ENCODE results near the gene SLC6A19.
"Not testable (repeated sequence)": the region's sequence is repeated elsewhere in the genome, so short reads cannot be mapped to it uniquely, and the experiment has no call there.

SLC6A19 gene

DNA sequence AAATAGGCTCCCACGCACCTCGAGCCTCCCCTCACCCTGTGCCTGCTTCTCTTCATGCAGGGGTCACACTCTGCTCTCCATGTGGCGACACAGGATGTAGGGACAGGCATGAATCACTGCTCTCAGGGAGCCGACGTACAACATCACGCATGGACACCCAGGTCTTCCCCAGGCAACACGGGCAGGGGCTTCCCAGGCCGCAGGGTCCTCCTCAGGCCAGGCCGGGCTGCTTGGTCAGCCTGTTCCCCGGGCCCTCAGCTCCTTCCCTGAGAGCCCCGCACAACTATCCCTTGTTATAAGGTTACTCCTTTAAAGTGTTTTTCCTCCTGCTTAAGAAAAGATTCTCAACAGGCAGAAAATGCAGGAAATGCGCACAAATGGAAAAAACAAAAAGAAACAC lies 24.8 kb downstream of the SLC6A19 start:
- no peak for DNase-seq

GRCh38 chr5:1226839-1227581 lies 25.6 kb downstream of the SLC6A19 start:
- DNase-seq = no peak

DNA sequence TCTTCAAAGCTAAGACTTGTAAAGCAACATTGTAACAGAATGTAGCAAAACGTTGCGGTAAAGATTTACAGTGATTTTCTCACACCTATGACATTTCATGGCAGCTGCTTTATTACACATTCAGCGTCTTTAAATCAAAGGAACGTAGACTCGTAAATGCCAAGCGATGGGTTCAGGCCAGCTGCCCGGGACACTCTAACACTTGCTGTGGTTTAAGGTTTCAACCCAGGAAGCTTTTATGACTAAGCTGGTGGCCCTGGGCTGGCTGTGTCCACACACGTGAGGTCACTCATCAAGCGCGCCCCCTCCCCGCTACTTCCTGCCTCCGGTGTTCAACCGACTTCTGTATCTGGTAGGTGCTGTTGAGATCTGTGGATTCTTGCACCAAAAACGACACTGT lies 26.3 kb downstream of the SLC6A19 start:
- DNase-seq = no peak

- DNase-seq = no peak
Observed at GRCh38 chr5:1228120-1228519, 26.7 kb downstream of the SLC6A19 start.

- DNase-seq = not testable (repeated sequence)
Observed at GRCh38 chr5:1229023-1229422, 27.6 kb downstream of the SLC6A19 start.

GRCh38 chr5:1229822-1230221 lies 28.4 kb downstream of the SLC6A19 start:
- DNase-seq = no peak

GRCh38 chr5:1230551-1230950 lies 29.2 kb downstream of the SLC6A19 start:
- no peak for DNase-seq

- DNase-seq = no peak
Observed at GRCh38 chr5:1231354-1231905, 30.0 kb downstream of the SLC6A19 start.

GRCh38 chr5:1232780-1233179 lies 31.4 kb downstream of the SLC6A19 start:
- DNase-seq = no peak

GRCh38 chr5:1235379-1235778 lies 34.0 kb downstream of the SLC6A19 start:
- no peak for DNase-seq

- no peak for DNase-seq
Observed at GRCh38 chr5:1235838-1236237, 34.4 kb downstream of the SLC6A19 start.

DNA sequence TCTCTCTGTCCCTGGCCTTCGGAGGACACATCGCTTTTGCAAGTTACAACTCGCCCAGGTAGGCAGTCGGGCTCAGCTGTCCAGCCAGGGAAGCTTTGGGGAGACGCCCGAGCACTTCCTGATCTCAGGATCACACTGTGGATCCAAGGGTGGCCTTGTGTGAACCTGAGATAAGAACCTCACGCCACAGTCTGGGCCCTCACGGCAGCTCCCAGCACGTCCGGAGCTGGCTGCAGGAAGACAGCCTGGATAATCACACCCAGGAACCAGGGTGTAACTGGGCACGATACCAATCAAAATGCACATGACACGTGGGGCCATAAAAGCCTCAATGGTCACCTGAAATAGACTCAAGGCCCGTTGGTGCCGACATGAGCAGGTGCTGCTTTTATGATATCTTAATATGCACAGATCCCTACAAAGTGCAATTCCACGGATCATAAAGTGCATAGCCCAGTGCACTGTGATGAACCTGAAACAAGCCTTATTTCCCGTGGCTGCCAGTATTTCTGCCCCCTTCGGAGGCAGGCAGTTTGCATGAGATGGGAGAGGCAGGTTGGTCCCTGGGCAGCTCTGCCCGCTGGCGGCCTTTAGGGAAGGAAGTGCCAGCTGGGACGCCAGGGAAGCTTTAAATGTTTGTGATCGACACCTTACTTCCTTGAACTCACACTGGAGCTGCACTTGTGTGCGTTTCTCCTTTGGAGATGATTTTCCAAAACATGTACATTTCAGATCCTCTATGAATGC lies 38.3 kb downstream of the SLC6A19 start:
- DNase-seq = no peak

- DNase-seq = no peak
Observed at GRCh38 chr5:1240496-1241260, 39.3 kb downstream of the SLC6A19 start.

DNA sequence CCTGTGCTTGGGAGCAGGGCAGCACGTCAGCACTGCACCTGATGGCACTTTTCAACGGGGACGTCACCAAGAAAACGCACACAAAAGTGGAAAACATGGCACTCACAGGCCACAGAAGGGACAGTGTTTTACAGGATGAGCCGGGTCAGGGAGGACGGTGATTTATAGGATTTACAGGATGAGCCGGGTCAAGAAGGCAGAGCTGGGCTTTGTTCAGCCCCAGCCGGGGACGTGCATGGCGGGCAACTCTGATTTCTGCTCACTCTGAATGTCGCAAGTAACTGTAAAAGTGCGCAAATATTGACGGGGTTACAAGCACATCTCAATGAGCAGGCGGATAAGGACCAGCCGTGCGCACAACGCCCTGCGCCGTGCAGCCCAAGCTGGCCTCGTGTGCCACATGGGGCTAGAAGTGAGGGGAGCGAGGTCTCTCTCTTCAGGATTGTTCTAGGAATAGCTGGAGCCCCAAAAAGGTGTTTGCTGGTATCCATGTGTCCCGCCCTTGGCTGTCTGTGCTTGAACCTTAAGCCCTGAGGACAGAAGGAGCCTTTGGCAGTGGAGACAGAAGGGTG lies 40.2 kb downstream of the SLC6A19 start:
- DNase-seq = no peak

DNA sequence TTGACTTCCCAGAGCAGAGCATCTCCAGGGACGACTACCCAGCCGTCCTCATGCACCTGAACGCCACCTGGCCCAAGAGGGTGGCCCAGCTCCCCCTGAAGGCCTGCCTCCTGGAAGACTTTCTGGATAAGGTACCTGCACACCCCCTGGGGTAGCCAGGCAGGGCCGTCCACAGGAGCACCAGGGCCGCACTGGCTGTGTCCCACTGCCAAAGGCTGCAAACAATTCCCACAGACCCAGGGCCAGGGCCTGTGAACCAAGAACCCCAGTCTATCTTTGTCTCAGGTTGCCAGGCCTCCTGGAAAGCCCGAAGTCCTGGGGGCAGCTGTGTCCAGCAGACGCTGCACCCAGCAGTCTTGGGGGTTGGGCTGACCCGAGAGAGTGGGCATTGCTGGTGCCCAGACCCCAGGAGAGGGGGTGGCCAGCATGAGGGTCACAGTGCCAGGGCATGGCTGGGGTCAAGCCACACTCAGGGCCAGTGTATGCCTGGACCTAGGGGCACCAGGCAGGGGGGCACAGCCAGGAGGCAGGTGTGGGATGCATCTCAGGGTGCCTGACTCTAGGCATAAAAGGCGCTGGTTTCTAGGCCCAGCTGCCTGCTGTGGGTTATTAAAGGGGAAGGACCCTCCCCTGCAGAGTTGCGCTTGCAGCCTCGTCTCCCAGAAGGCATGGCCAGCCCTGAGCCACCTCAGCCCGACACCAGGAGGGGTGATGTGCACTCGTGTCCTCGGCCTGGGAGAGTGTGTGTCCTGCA lies 41.5 kb downstream of the SLC6A19 start:
- DNase-seq = no peak

GRCh38 chr5:1243487-1244130 lies 42.2 kb downstream of the SLC6A19 start:
- no peak for DNase-seq

- no peak for DNase-seq
Observed at GRCh38 chr5:1244255-1244654, 42.9 kb downstream of the SLC6A19 start.

- DNase-seq = no peak
Observed at GRCh38 chr5:1244976-1245375, 43.6 kb downstream of the SLC6A19 start.

- DNase-seq = no peak
Observed at GRCh38 chr5:1245905-1246576, 44.6 kb downstream of the SLC6A19 start.

- no peak for DNase-seq
Observed at GRCh38 chr5:1246711-1247431, 45.5 kb downstream of the SLC6A19 start.

Data from GOT3 (cell line).